HepG2 (cell line): Measurements from ENCODE around the gene GDF11. TPM values are rescaled to one million over a fixed set of nuclear protein-coding genes. Genes with fewer than 3 reads are reported as not detected.

Experiments
- AGO2 ChIP-seq: fragments of 200-400 bp; formaldehyde crosslinking; optimal IDR thresholded peaks from 2 replicates; pipeline ENCODE3; 2017; ENCODE audit warnings: mild to moderate bottlenecking, low read depth, low read length, moderate library complexity
- ARID4A ChIP-seq: sonication (generic); formaldehyde crosslinking; IDR thresholded peaks from 2 replicates; pipeline ENCODE4 v1.5.0; 2020; ENCODE audit warnings: mild to moderate bottlenecking, missing genetic modification reagents, borderline replicate concordance
- EZH2 ChIP-seq: conservative IDR thresholded peaks from 2 replicates; pipeline ENCODE4 v1.6.1; 2012; ENCODE audit warnings: mild to moderate bottlenecking, low read depth, low read length, moderate library complexity
- GMEB1 ChIP-seq: sonication (generic); formaldehyde crosslinking; IDR thresholded peaks from 2 replicates; pipeline ENCODE4 v1.5.1; 2020; ENCODE audit warnings: missing genetic modification reagents, mild to moderate bottlenecking, borderline replicate concordance
- HIVEP1 ChIP-seq: sonication (generic); formaldehyde crosslinking; IDR thresholded peaks from 2 replicates; pipeline ENCODE4 v1.4.0; 2020; ENCODE audit warnings: mild to moderate bottlenecking, missing genetic modification reagents
- KDM1A ChIP-seq: IDR thresholded peaks from 2 replicates; pipeline ENCODE4 v1.6.1; 2016; ENCODE audit warnings: missing compliant biosample characterization
- NAIF1 ChIP-seq: sonication (generic); formaldehyde crosslinking; IDR thresholded peaks from 2 replicates; pipeline ENCODE4 v1.5.0; 2020; ENCODE audit warnings: mild to moderate bottlenecking, missing genetic modification reagents, borderline replicate concordance
- POLR2G ChIP-seq: fragments of 200-400 bp; formaldehyde crosslinking; IDR thresholded peaks from 2 replicates; pipeline ENCODE4 v1.6.1; 2018; ENCODE audit warnings: mild to moderate bottlenecking, low read depth, low read length, moderate library complexity
- REL ChIP-seq: sonication (generic); formaldehyde crosslinking; conservative IDR thresholded peaks from 2 replicates; pipeline ENCODE4 v1.8.0; 2022; ENCODE audit warnings: mild to moderate bottlenecking, missing genetic modification reagents, moderate library complexity
- ZNF101 ChIP-seq: sonication (generic); formaldehyde crosslinking; IDR thresholded peaks from 2 replicates; pipeline ENCODE4 v1.4.0; 2020; ENCODE audit warnings: mild to moderate bottlenecking, low read depth, missing genetic modification reagents, borderline replicate concordance
- ZNF431 ChIP-seq: sonication (generic); formaldehyde crosslinking; IDR thresholded peaks from 2 replicates; pipeline ENCODE4 v1.9.0; 2022; ENCODE audit warnings: missing genetic modification reagents, low read depth, mild to moderate bottlenecking, borderline replicate concordance
- ZNF556 ChIP-seq: sonication (generic); formaldehyde crosslinking; IDR thresholded peaks from 2 replicates; pipeline ENCODE4 v1.4.0; 2020; ENCODE audit warnings: mild to moderate bottlenecking, missing genetic modification reagents, borderline replicate concordance
- ZNF607 ChIP-seq: sonication (generic); formaldehyde crosslinking; IDR thresholded peaks from 2 replicates; pipeline ENCODE4 v1.5.1; 2020; ENCODE audit warnings: missing genetic modification reagents, mild to moderate bottlenecking, borderline replicate concordance
- ZNF646 ChIP-seq: sonication (generic); formaldehyde crosslinking; IDR thresholded peaks from 2 replicates; pipeline ENCODE4 v1.9.0; 2021; ENCODE audit warnings: mild to moderate bottlenecking, missing genetic modification reagents
- ZSCAN25 ChIP-seq: sonication (generic); formaldehyde crosslinking; IDR thresholded peaks from 2 replicates; pipeline ENCODE4 v1.8.0; 2022; ENCODE audit warnings: mild to moderate bottlenecking, missing genetic modification reagents
- polyA plus RNA-seq, 8 experiments: library from polyadenylated mRNA; depleted of rRNA in 3 of 8; stranded (reverse) in 7 of 8; unstranded in 1 of 8; fragments of >200 nt; fragmentation: Illumina TruSeq in 4 of 8; extraction: Trizol in 4 of 8; gene quantifications; 2 replicates each; pipeline versions ENCODE4 v1.2.1 to v1.2.3, GENCODE V29; 2011 to 2016; ENCODE audit warnings: low read depth in 4 of 8, missing spikeins in 1 of 8, mixed read lengths in 1 of 8; ENCODE audit not compliant: insufficient read depth in 1 of 8
- total RNA-seq, 5 experiments: library from RNA; depleted of rRNA; stranded (reverse); fragments of >200 nt; fragmentation: Illumina TruSeq; extraction: Trizol; gene quantifications; 2 replicates each; pipeline ENCODE4 v1.2.3, GENCODE V29; 2016; ENCODE audit warnings: low read depth in 1 of 5

GDF11 gene
- total and polyA plus RNA-seq, 2 of the 13 experiments (the other 11 are each of a cell fraction or from before 2014, with no cell fraction given) = 0.63 to 1.5 TPM

GRCh38 chr12:55728939-55729818, 13.7 kb upstream of the GDF11 start, which contains the start of gene CD63 (continued):
- TF ChIP-seq ZNF646 (CRISPR knock-in tag) (no peak), POLR2G (peak; percentile 79), EZH2 (no peak), ZNF431 (CRISPR knock-in tag) (no peak), ZNF607 (CRISPR knock-in tag) (peak; percentile 80; the same call in 1 of the 2 replicates), HIVEP1 (CRISPR knock-in tag) (peak; percentile 92), AGO2 (peak; percentile 56), GMEB1 (CRISPR knock-in tag) (no peak), ZSCAN25 (CRISPR knock-in tag) (peak; percentile 46; the same call in 1 of the 2 replicates), ARID4A (CRISPR knock-in tag) (peak; percentile 84), ZNF556 (peak; percentile 81), REL (CRISPR knock-in tag) (peak; percentile 67; the same call in 1 of the 2 replicates), KDM1A (no peak), NAIF1 (CRISPR knock-in tag) (0 out of 2 replicates have a peak, but pooled peaks have one; percentile 38), ZNF101 (CRISPR knock-in tag) (no peak)
